ENCODE results near the gene CYREN.

Gene CYREN

GRCh38 chr7:135181261-135181928 lies 10.9 kb upstream of the CYREN start:
- no peak overlapping the region for H3K27ac ChIP-seq
- no peak overlapping the region for H3K4me2 ChIP-seq (ENCODE audit: low read length)
- H3K79me2 ChIP-seq = no peaks in the 10 kb centered on the region
- no peak overlapping the region for H3K9ac ChIP-seq
- H3K9me3 ChIP-seq (ENCODE audit: control insufficient read depth, low read length) = no peaks in the 10 kb centered on the region
- no peaks in the 10 kb centered on the region for H3K36me3 ChIP-seq (ENCODE audit: control insufficient read depth, insufficient read depth, low read length)
- no peak for TF ChIP-seq CTCF (IDR thresholded peaks at IDR 0.05)
- H3K4me3 ChIP-seq (ENCODE audit: low read depth, low read length) = no peak overlapping the region
- H3K4me1 ChIP-seq = no peaks in the 10 kb centered on the region
- H3K27me3 ChIP-seq (ENCODE audit: control insufficient read depth, insufficient read depth, low read length) = no peaks in the 10 kb centered on the region
- H2AFZ ChIP-seq = no peak overlapping the region

- no peaks in the 10 kb centered on the region for H3K9me3 ChIP-seq (ENCODE audit: control insufficient read depth, low read length)
- no peak overlapping the region for H3K4me2 ChIP-seq (ENCODE audit: low read length)
- H3K4me3 ChIP-seq (ENCODE audit: low read depth, low read length) = no peak overlapping the region
- no peak overlapping the region for H3K9ac ChIP-seq
- TF ChIP-seq CTCF (IDR thresholded peaks at IDR 0.05) = no peak
- no peaks in the 10 kb centered on the region for H3K4me1 ChIP-seq
- H3K36me3 ChIP-seq (ENCODE audit: control insufficient read depth, insufficient read depth, low read length) = no peaks in the 10 kb centered on the region
- H3K79me2 ChIP-seq = no peaks in the 10 kb centered on the region
- H3K27me3 ChIP-seq (ENCODE audit: control insufficient read depth, insufficient read depth, low read length) = no peaks in the 10 kb centered on the region
- no peak overlapping the region for H2AFZ ChIP-seq
- no peak overlapping the region for H3K27ac ChIP-seq
Observed at GRCh38 chr7:135180122-135180521, 9.6 kb upstream of the CYREN start.

GRCh38 chr7:135179321-135179925 lies 8.9 kb upstream of the CYREN start:
- H3K9ac ChIP-seq = no peak overlapping the region
- H3K79me2 ChIP-seq = no peaks in the 10 kb centered on the region
- no peak overlapping the region for H3K4me3 ChIP-seq (ENCODE audit: low read depth, low read length)
- no peaks in the 10 kb centered on the region for H3K4me1 ChIP-seq
- H3K27ac ChIP-seq = no peak overlapping the region
- no peak for TF ChIP-seq CTCF (IDR thresholded peaks at IDR 0.05)
- H2AFZ ChIP-seq = no peak overlapping the region
- H3K36me3 ChIP-seq (ENCODE audit: control insufficient read depth, insufficient read depth, low read length) = no peaks in the 10 kb centered on the region
- H3K27me3 ChIP-seq (ENCODE audit: control insufficient read depth, insufficient read depth, low read length) = no peaks in the 10 kb centered on the region
- no peak overlapping the region for H3K4me2 ChIP-seq (ENCODE audit: low read length)
- H3K9me3 ChIP-seq (ENCODE audit: control insufficient read depth, low read length) = no peaks in the 10 kb centered on the region

GRCh38 chr7:135178364-135178763 lies 7.9 kb upstream of the CYREN start:
- H3K9ac ChIP-seq = no peak overlapping the region
- no peaks in the 10 kb centered on the region for H3K79me2 ChIP-seq
- no peak overlapping the region for H3K27ac ChIP-seq
- no peak overlapping the region for H3K4me3 ChIP-seq (ENCODE audit: low read depth, low read length)
- H3K36me3 ChIP-seq (ENCODE audit: control insufficient read depth, insufficient read depth, low read length) = no peaks in the 10 kb centered on the region
- H3K4me2 ChIP-seq (ENCODE audit: low read length) = no peak overlapping the region
- H3K4me1 ChIP-seq = no peaks in the 10 kb centered on the region
- no peaks in the 10 kb centered on the region for H3K9me3 ChIP-seq (ENCODE audit: control insufficient read depth, low read length)
- H2AFZ ChIP-seq = no peak overlapping the region
- no peak for TF ChIP-seq CTCF (IDR thresholded peaks at IDR 0.05)
- no peaks in the 10 kb centered on the region for H3K27me3 ChIP-seq (ENCODE audit: control insufficient read depth, insufficient read depth, low read length)
